Hippocampal formation (tissue), 2 donors: ENCODE measurements around the gene STAT4.
A peak's percentile ranks its signal among the peaks of the same experiment; 100 is the strongest.
"Not testable (repeated sequence)": the region's sequence is repeated elsewhere in the genome, so short reads cannot be mapped to it uniquely, and the experiment has no call there.

Source experiments
- DNase-seq, 2 donors: peaks; one replicate each; lab custom pipeline; 2025; lab: John Stamatoyannopoulos, UW

The STAT4 gene

GRCh38 chr2:191013932-191014652 is 136.7 kb downstream of the STAT4 start, which contains the start of gene STAT1:
TSS of gene STAT1 (minus strand) at chr2:191014171. CDS start at chr2:191010003, 4,168 bp downstream.
- DNase-seq, result peak; percentile 83 to 91

- DNase-seq, result peak in 1 of 2 donors; percentile 54
These were observed 137.2 kb downstream of the STAT4 start for GRCh38 chr2:191013682-191013931.

- no peak for DNase-seq
These were observed 137.7 kb downstream of the STAT4 start for GRCh38 chr2:191012845-191013681.

GRCh38 chr2:191012346-191012745 is 138.4 kb downstream of the STAT4 start:
- no peak for DNase-seq

- DNase-seq, result no peak
These were observed 139.6 kb downstream of the STAT4 start for GRCh38 chr2:191010887-191011885.

- DNase-seq, result no peak
These were observed 141.0 kb downstream of the STAT4 start for GRCh38 chr2:191009541-191010374.

GRCh38 chr2:191008286-191008685 is 142.5 kb downstream of the STAT4 start:
- DNase-seq, result no peak

GRCh38 chr2:191006997-191007783 is 143.6 kb downstream of the STAT4 start:
- no peak for DNase-seq

GRCh38 chr2:191006297-191006696 is 144.5 kb downstream of the STAT4 start:
- DNase-seq, result no peak

- DNase-seq, result no peak
These were observed 147.1 kb downstream of the STAT4 start for GRCh38 chr2:191003405-191004309.

GRCh38 chr2:191001624-191002023 is 149.2 kb downstream of the STAT4 start:
- DNase-seq, result no peak

- DNase-seq, result no peak
These were observed 149.8 kb downstream of the STAT4 start for GRCh38 chr2:191001032-191001431.

- DNase-seq, result no peak
These were observed 150.7 kb downstream of the STAT4 start for GRCh38 chr2:190999949-191000665.

GRCh38 chr2:190999058-190999457 is 151.7 kb downstream of the STAT4 start:
- no peak for DNase-seq

GRCh38 chr2:190997526-190998113 is 153.2 kb downstream of the STAT4 start:
- DNase-seq, result no peak

- no peak for DNase-seq
These were observed 153.8 kb downstream of the STAT4 start for GRCh38 chr2:190996947-190997346.

GRCh38 chr2:190996338-190996946 is 154.4 kb downstream of the STAT4 start:
- DNase-seq, result no peak

- not testable (repeated sequence) for DNase-seq
These were observed 155.5 kb downstream of the STAT4 start for GRCh38 chr2:190995315-190995714.
